Panc1 (cell line): ENCODE results near the gene TDRD7. TPM values are rescaled to one million over a fixed set of nuclear protein-coding genes. Genes with fewer than 3 reads are reported as not detected.

ENCODE experiments used
- ATAC-seq: fragments of 200-7000 bp; cut with Tn5 transposase; 2 replicates; pipeline ENCODE4 v1.9.1; 2020; ENCODE audit warnings: mild to moderate bottlenecking, moderate library complexity
- BruUV-seq: library from RNA; stranded (reverse); fragments of 400-500 nt; replicated peaks from 2 replicates; lab custom pipeline; 2021; lab: Mats Ljungman, UMichigan
- CTCF ChIA-PET: fragments of 300-600 bp; sonication (Branson Sonifier 250); formaldehyde crosslinking; loops from one replicate; lab custom pipeline; 2022; ENCODE audit warnings: antibody characterized with exemption; lab: Charles Lee
- POLR2A ChIA-PET: fragments of 300-600 bp; sonication (Branson Sonifier 250); formaldehyde crosslinking; loops from one replicate; lab custom pipeline; 2022; ENCODE audit warnings: antibody characterized with exemption; lab: Charles Lee
- DNase-seq: peaks from one replicate; pipeline ENCODE4 v3.0.0-alpha.2; 2010; ENCODE audit warnings: low read depth, low spot score
- H3K27ac ChIP-seq: 2 replicates; pipeline ENCODE4 v1.5.1; 2011; ENCODE audit warnings: mild to moderate bottlenecking, low read length, inconsistent platforms
- H3K27me3 ChIP-seq: fragments of 200-500 bp; sonication (Bioruptor generic); 2 replicates; pipeline ENCODE4 v1.6.0; 2014; ENCODE audit warnings: low read length, inconsistent platforms; ENCODE audit not compliant: control insufficient read depth, insufficient read depth
- H3K36me3 ChIP-seq: fragments of 200-500 bp; sonication (Bioruptor generic); 2 replicates; pipeline ENCODE4 v1.5.1; 2014; ENCODE audit warnings: inconsistent platforms, mild to moderate bottlenecking, low read length, moderate library complexity; ENCODE audit not compliant: control insufficient read depth, insufficient read depth
- H3K4me1 ChIP-seq: 2 replicates; pipeline ENCODE4 v1.5.1; 2011; ENCODE audit warnings: inconsistent platforms, mild to moderate bottlenecking, low read length, moderate library complexity; ENCODE audit not compliant: control insufficient read depth, insufficient read depth
- H3K4me3 ChIP-seq, 2 experiments: 2 replicates each; pipeline ENCODE4 v1.5.1; 2011 to 2012; ENCODE audit warnings: low read depth in 2 of 2, low read length in 2 of 2, mild to moderate bottlenecking in 2 of 2, inconsistent platforms in 1 of 2, moderate library complexity in 1 of 2
- H3K9me3 ChIP-seq: fragments of 200-500 bp; sonication (Bioruptor generic); 2 replicates; pipeline ENCODE4 v1.5.1; 2014; ENCODE audit warnings: low read depth, mild to moderate bottlenecking, inconsistent platforms, low read length, moderate library complexity; ENCODE audit not compliant: control insufficient read depth, insufficient read depth
- CTCF ChIP-seq: fragments of 450-650 bp; IDR thresholded peaks from 2 replicates; pipeline ENCODE4 v1.5.1; 2017; ENCODE audit warnings: mild to moderate bottlenecking
- POLR2AphosphoS5 ChIP-seq: IDR thresholded peaks from 2 replicates; pipeline ENCODE4 v1.6.1; 2012; ENCODE audit warnings: mild to moderate bottlenecking, low read depth, low read length, moderate library complexity
- REST ChIP-seq, 2 experiments: IDR thresholded peaks; 2 replicates each; pipeline ENCODE4 v1.6.1; 2011 to 2012; ENCODE audit warnings: low read depth in 2 of 2, control low read depth in 1 of 2, low read length in 1 of 2, mild to moderate bottlenecking in 1 of 2, moderate library complexity in 1 of 2; ENCODE audit not compliant: insufficient read depth in 1 of 2
- SIN3A ChIP-seq: IDR thresholded peaks from 2 replicates; pipeline ENCODE4 v1.6.1; 2012; ENCODE audit warnings: low read depth, mild to moderate bottlenecking, low read length, moderate library complexity, borderline replicate concordance; ENCODE audit not compliant: insufficient read depth
- TCF7L2 ChIP-seq: IDR thresholded peaks from 2 replicates; pipeline ENCODE4 v1.6.1; 2011; ENCODE audit warnings: mild to moderate bottlenecking, low read depth, low read length, inconsistent platforms
- in situ Hi-C: cut with HindIII; loops from 2 replicates; pipeline ENCODE4 v1.10.0; 2016; ENCODE audit warnings: low sequenced_read_pairs, low pct_unique_long_range_greater_than_20kb
- intact Hi-C: fragments of 100-400 bp; cut with micrococcal nuclease; formaldehyde crosslinking; loops from one replicate; pipeline ENCODE4 v1.10.0; 2022; ENCODE audit not compliant: unreplicated experiment
- total RNA-seq: library from RNA; stranded (reverse); gene quantifications from one replicate; pipeline ENCODE4 v1.2.1, GENCODE V29; 2021; ENCODE audit not compliant: unreplicated experiment

TDRD7 gene
- total RNA-seq, 1 experiment from 2014 or later, result 10.6 TPM

- Histone ChIP-seq H3K4me1 (no peaks in the 10 kb centered on the region), H3K36me3 (no peaks in the 10 kb centered on the region), H3K27me3 (no peaks in the 10 kb centered on the region), H3K9me3 (no peaks in the 10 kb centered on the region), H3K27ac (no peak overlapping the region), H3K4me3 (peak overlapping the region in 1 of 2 experiments; percentile 26; a peak in 2 of 4 replicates)
- ChIA-PET CTCF (interaction anchor here (0.6 to 1.0 kb wide), 4 partner anchors 68 to 229 kb away, joined by 3 to 4 read pairs (median 4); no protein-coding TSS in a partner anchor), POLR2A (no interaction called here)
- in situ Hi-C loops (no loop called here), intact Hi-C loops (no loop called here)
- ATAC-seq (peak; percentile 79), DNase-seq (peak; percentile 36)
- BruUV-seq, result no TSS peak
- no peak for TF ChIP-seq SIN3A
- TF ChIP-seq CTCF, result peak; percentile 92
- TF ChIP-seq POLR2AphosphoS5, result no peak
- TF ChIP-seq REST (IDR thresholded peaks at IDR 0.05; ENCODE audit: insufficient read depth in 1 of 2, low read depth in 2 of 2, low read length in 1 of 2), result peak; percentile 97
- no peak for TF ChIP-seq TCF7L2
These were observed 25.0 kb upstream of the TDRD7 start for GRCh38 chr9:97386733-97387503.

GRCh38 chr9:97387504-97387886 is 24.4 kb upstream of the TDRD7 start:
- no peaks in the 10 kb centered on the region for H3K27me3 ChIP-seq
- no peak overlapping the region for H3K27ac ChIP-seq
- DNase-seq (no peak), ATAC-seq (peak; percentile 31; the same call in 1 of the 2 replicates)
- no TSS peak for BruUV-seq
- no peaks in the 10 kb centered on the region for H3K36me3 ChIP-seq
- no peak overlapping the region; a peak in 1 of 4 replicates for H3K4me3 ChIP-seq
- no peaks in the 10 kb centered on the region for H3K4me1 ChIP-seq
- TF ChIP-seq POLR2AphosphoS5, result no peak
- no peak for TF ChIP-seq TCF7L2
- no peak for TF ChIP-seq REST (IDR thresholded peaks at IDR 0.05; ENCODE audit: insufficient read depth in 1 of 2, low read depth in 2 of 2, low read length in 1 of 2)
- no peak for TF ChIP-seq SIN3A
- TF ChIP-seq CTCF, result no peak
- intact Hi-C loops, result no loop called here
- H3K9me3 ChIP-seq, result no peaks in the 10 kb centered on the region
- POLR2A ChIA-PET, result no interaction called here
- CTCF ChIA-PET, result interaction anchor here (0.6 to 1.0 kb wide), 4 partner anchors 67 to 229 kb away, joined by 3 to 4 read pairs (median 4); no protein-coding TSS in a partner anchor
- in situ Hi-C loops, result no loop called here
